Right hindlimb (tissue), 1 donor: ENCODE results near the gene NEDD4.
"Not testable (repeated sequence)": the region's sequence is repeated elsewhere in the genome, so short reads cannot be mapped to it uniquely, and the experiment has no call there.

ENCODE experiments used
- DNase-seq: peaks from one replicate; pipeline ENCODE4 v3.0.0-alpha.2; 2018

The NEDD4 gene

DNA sequence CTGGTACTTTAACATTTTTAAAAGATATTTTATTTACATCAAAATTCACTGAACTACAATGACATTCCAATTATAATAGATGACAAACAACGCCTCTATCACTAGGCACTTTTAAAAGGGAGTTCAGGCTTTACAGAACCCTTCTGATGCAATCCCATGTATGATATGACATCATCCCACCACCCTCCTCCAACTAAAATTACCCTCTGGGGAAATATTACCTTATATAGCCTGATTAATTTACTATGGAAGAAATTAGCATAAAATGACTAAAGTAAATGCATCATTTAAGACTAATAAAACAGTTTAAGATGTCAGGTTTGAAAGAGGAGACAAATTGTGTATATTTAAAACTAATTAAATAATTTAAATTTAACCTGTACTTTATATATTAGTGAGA lies 10.4 kb upstream of the NEDD4 start:
- not testable (repeated sequence) for DNase-seq

DNA sequence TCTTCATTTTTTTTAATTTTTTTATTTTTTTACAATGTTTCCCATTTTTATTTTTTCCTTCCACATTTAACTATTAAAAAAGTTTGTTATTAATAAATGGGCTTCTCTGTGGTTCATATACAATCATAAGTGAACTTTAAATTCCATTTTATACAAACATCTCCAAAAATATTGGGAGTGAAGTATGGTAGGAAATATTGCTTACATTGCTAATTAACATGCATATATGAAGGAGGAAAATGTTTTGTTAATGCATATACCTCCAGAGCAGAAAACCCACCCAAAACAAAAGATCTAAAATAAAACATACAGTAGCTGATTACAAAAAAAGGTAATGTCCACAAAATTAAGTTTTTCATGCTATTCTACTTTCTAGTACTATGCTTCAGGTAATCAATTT lies 9.9 kb upstream of the NEDD4 start:
- not testable (repeated sequence) for DNase-seq

DNA sequence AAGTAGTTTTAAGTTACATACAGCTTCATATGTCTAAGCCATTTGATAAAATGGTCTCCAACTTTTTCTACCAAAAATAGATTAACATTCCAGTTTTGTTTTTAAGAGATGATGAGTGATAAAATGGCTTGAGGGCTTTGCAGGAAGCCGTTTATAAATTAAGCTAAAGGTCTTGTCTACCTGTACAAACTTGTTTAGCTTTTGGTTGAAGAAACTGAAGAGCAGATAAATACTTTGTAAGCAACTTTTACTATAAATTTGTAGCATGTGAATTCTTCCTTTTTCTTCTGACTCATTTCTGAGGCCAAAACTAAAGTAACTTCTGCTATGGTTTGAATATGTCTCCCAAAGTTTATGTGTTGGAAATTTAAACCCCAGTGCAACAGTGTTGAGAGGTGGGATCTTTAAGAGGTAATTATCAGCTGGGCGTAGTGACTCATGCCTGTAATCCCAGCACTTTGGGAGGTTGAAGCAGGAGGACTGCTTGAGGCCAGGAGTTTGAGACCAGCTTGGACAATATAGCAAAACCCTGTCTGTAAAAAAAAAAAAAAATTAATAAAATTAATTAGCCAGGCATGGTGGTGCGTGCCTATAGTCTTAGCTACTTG lies 8.2 kb upstream of the NEDD4 start:
- DNase-seq: no peak

DNA sequence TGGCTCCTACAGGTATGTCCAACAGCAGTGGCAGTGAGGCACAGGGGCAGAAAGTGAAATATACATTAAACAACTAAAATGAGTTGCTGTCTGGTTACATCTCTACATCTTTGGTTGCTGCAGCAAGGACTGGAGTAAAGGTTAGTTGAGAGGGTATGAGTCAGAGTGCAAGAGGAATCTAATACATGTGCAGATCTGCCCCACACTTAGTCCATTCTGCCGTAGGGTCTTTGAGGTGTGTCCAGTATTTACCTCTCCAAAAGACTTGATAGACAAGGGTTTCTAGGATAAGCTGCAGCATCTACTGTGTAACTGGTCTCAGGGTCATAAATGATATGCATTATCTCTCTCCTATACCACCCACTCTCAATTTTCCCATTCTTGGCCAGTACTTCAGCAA lies 6.2 kb upstream of the NEDD4 start:
- no peak for DNase-seq

GRCh38 chr15:55998478-55998877 lies 5.1 kb upstream of the NEDD4 start:
- DNase-seq: no peak

DNA sequence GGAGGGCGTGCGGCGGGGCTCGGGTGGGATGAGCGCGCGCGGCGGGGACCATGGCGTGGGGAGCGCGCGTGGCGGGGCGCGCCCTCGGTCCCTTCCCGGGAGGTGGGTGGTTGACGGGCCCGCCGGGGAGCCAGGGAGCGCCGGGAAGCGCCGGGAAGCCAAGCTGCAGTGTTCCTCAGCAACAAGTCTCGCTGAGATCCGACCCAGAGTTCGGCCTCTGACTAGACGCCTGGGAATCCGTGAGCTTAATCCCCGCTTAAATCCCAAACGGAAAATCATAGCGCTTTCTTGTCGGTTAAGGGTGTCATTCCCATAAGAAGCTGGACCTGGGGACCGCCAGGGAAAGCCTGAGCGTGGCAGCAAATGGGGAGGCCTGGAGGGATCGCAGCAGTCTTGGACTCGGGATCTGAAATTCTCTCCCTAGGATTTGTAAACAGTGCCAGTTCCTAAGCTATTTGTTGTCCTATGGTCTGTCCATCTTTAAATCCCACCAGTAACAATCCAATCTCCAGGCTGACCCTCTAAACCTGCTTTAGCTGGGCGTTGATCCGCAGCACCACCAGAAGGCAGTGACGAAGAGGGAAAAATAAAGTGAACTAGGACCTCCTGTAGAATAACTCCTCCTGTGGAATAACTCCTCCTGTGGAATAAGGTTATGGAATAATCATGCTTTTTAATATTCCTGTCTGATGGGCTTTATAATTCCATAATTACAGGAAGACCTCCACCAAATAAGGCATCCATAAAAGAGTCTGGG lies 570 bp upstream of the NEDD4 start:
- no peak for DNase-seq

- DNase-seq: no peak
These were observed 672 bp downstream of the NEDD4 start for GRCh38 chr15:55992769-55993110.

- DNase-seq: no peak
These were observed 1.3 kb downstream of the NEDD4 start for GRCh38 chr15:55991802-55992768.

GRCh38 chr15:55990998-55991397 lies 2.4 kb downstream of the NEDD4 start:
- no peak for DNase-seq

GRCh38 chr15:55990516-55990915 lies 2.9 kb downstream of the NEDD4 start:
- no peak for DNase-seq

DNA sequence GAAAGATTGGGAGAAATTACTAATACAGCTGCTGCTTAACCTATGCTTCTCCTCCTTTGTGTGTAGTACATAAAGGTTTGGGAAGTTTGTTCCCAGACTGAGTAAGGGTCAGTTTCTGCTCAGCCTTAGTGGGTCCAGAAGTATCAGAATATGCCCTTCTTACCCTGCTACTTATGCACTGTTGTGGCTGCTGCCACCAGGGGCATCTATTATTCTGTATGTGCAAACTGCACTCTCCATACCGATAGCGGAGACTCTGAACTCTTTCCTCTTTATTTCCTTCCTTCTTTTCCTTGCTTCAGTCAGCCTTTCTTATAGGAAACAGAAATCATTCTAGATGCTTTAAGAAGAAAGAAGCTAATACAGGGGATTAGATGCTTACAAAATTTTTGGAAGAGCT lies 4.0 kb downstream of the NEDD4 start:
- DNase-seq: no peak

DNA sequence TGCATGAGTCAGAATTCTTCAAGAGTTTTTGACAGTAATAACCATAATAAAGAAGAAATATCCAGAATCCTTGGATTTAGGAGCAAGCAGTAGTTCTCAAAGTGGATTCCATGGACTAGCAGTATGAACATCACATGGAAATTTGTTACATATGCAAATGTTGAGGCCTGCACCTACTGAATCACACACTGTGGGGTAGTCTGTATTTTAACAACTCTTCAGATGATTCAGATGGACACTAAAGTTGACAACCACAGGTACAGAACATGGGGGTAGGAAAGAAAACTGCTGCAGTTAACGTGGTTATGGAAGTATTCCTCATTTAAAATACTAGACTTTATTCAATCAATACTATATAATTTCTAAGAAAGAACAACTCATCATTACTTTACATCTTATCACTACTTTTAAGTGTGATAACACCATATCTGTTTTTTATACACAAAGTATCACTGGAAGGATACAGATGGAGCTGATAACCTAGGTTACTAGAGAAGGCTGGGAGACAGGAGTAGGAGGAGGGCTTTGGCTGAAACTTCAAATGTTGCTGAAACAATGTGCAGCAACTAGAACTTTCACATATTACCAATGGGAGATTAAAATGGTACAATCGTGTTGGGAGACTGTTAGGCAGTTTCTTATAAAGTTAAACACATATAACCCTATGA lies 11.7 kb downstream of the NEDD4 start:
- no peak for DNase-seq

DNA sequence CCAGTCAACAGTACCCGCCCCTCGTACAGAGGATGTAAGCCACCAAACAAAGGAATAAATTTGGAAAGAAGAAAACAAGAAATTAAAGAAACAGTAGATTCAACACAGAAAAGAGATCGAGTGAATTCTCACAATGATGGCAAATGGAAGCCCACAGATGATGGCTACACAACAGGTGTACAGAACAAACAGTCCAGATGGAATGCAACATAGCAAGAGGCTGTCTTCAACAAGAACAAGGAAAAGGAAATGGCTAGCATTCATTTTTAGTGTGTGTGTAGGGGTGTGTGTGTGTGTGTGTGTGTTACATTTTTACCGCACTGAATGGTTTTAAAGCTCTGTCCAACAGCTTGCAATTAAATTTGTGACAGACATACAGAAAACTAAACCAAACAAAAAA lies 12.9 kb downstream of the NEDD4 start:
- DNase-seq: no peak

DNA sequence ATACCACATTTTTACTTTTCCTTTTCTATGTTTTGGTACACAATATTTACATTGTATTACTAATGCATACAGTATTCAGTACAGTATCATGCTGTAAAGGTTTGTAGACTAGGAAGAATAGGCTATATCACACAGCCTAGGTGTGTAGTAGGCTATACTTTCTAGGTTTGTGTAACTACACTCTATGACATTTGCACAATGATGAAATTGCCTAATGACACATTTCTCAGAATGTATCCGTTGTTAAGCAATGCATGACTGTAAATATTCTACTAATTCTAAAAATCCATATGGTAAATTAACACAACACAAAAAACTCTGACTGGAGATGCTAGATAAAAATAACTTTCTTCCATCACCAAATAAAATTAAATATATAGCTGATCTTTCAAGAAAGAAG lies 16.2 kb downstream of the NEDD4 start:
- no peak for DNase-seq

DNA sequence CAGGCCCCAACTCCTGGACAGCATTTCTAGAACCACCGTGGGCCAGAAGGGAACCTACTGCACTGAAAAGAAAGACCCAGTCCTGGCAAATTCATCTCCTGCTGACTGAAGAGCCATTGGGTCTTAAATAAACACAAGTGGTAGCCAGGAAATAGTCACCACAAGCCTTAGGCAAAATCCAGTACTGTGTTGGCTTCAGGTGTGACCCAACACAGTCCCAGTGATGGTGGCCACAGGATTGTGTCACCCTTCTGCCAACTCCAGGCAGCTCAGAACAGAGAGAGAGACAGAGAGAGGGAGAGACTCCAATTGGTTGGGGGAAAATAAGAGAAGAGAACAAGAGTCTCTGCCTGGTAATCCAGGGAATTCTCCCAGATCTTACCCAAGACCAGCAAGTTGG lies 23.1 kb downstream of the NEDD4 start:
- DNase-seq: no peak

GRCh38 chr15:55969582-55969981 lies 23.8 kb downstream of the NEDD4 start:
- DNase-seq: no peak

GRCh38 chr15:55968923-55969322 lies 24.5 kb downstream of the NEDD4 start:
- DNase-seq: no peak

DNA sequence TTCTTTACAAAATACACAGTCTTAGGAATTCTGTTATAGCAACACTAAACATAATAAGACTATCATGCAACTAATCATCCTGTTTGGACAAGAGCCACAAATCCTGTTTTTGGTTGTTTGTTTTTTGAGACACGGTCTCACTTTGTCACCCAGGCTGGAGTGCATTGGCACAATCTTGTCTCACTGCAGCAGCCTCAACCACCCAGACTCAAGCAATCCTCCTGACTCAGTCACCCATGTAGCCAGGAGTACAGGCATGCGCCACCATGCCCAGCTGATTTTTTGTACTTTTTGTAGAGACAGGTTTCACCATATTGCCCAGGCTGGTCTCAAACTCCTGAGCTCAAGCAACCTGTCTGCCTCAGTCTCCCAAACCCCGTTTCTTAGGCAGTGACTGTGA lies 28.3 kb downstream of the NEDD4 start:
- no peak for DNase-seq

GRCh38 chr15:55960946-55961345 lies 32.5 kb downstream of the NEDD4 start:
- DNase-seq: no peak

DNA sequence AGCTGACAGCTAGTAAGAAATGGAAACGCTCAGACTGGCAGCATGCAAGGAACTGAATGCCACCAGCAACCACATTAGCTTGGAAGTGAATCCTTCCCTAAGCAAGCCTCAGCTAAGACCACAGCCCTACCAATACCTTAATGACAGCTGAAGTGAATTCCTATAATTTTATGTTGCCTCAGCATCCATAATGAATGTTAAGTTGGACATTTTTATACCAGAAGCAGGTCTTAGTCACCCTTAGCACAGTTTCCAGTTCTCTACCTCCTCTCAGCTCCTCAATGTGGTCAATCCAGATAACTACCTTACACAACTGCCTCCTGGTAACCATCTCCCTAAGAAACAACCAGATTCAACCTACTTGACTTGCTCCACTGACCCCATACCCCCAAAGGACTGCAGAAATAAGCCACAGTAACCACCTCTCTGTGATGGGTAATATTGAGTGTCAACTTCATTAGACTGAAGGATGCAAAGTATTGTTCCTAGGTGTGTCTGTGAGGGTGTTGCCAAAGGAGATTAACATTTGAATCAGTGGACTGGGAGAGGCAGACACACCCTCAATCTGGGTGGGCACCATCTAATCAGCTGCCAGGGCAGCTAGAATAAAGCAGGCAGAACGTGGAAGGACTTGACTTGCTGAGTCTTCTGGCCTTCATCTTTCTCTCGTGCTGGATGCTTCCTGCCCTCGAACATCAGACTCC lies 33.5 kb downstream of the NEDD4 start:
- no peak for DNase-seq

GRCh38 chr15:55958349-55958748 lies 35.1 kb downstream of the NEDD4 start:
- DNase-seq: no peak

- DNase-seq: no peak
These were observed 38.4 kb downstream of the NEDD4 start for GRCh38 chr15:55954862-55955605.
